Airway epithelial cell (primary cell): Measurements from ENCODE around the gene DTL. TPM values are rescaled to one million over a fixed set of nuclear protein-coding genes. Genes with fewer than 3 reads are reported as not detected.

Source experiments
- total RNA-seq: library from RNA; depleted of rRNA; stranded (reverse); fragments of >200 nt; gene quantifications from 2 replicates; pipeline ENCODE4 v1.2.3, GENCODE V29; 2015

The DTL gene
- total RNA-seq: 10.6 and 15.2 TPM in 2 replicates

GRCh38 chr1:212035123-212035834, at the start of gene DTL, which contains the start of gene INTS7:
Gene DTL (plus strand): TSS chr1:212035748. CDS start chr1:212035891, 143 bp downstream.
Gene INTS7 (minus strand): TSS chr1:212035557. CDS start chr1:212035437, 120 bp downstream.

Other genes with a start within 250 kb of the DTL start
- gene LPGAT1, start 205.0 kb upstream of the DTL start, total RNA-seq: 11.1 and 21.2 TPM in 2 replicates
- gene INTS7, start 191 bp upstream of the DTL start, total RNA-seq: 13.3 and 15.9 TPM in 2 replicates
- gene PPP2R5A, start 249.7 kb downstream of the DTL start, total RNA-seq: 20.8 and 30.0 TPM in 2 replicates